Fibroblast of gingiva (primary cell): ENCODE results near the gene MYEOV.

ENCODE experiments used
- DNase-seq: peaks from one replicate; pipeline ENCODE4 v3.0.0-alpha.2; 2011; ENCODE audit warnings: low read depth

Gene MYEOV

GRCh38 chr11:69342588-69343330 is 48.8 kb downstream of the MYEOV start:
- DNase-seq = no peak

GRCh38 chr11:69343401-69344321 is 49.7 kb downstream of the MYEOV start:
- DNase-seq = no peak

GRCh38 chr11:69344570-69345145 is 50.7 kb downstream of the MYEOV start:
- no peak for DNase-seq
